GM21576 (cell line): ENCODE results near the gene MAP4K4.

Experiments used
- ATAC-seq: cut with Tn5 transposase; IDR thresholded peaks from one replicate; pipeline ENCODE4 v1.9.1; 2021; ENCODE audit warnings: mild to moderate bottlenecking, moderate library complexity; ENCODE audit not compliant: unreplicated experiment

The MAP4K4 gene

DNA sequence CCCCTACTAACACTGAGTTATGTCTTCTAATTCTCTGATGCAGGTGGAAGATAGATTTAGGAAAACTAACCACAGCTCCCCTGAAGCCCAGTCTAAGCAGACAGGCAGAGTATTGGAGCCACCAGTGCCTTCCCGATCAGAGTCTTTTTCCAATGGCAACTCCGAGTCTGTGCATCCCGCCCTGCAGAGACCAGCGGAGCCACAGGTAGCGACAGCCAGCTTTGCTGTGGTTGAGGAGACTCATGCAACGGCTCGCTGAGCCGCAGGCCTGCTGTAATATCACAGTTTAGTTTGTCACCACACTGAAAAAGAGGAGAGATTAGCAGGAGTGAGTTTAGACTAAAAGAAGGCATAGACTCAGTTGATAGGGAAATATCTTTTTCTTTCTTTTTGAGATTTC lies 163.3 kb downstream of the MAP4K4 start:
- no peak for ATAC-seq

DNA sequence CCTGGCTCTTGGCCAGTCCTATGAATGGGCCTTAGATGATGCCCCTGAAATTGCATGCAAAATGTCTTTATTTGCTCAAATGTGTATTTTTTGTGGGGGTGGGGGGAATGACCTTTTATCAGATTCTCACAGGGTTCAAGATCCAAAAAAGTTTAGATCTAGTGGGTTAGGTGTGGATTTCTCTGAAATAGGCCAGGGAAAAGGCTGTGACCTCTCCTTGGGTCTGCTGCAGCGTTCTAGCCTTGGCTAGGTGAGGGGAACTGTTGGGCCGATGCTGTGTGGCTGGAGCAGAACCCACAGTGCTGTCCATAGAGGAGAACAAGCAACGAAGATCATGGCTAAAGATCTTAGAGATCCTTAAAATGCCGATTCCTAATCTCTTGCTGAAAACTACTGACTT lies 163.9 kb downstream of the MAP4K4 start:
- ATAC-seq = no peak

DNA sequence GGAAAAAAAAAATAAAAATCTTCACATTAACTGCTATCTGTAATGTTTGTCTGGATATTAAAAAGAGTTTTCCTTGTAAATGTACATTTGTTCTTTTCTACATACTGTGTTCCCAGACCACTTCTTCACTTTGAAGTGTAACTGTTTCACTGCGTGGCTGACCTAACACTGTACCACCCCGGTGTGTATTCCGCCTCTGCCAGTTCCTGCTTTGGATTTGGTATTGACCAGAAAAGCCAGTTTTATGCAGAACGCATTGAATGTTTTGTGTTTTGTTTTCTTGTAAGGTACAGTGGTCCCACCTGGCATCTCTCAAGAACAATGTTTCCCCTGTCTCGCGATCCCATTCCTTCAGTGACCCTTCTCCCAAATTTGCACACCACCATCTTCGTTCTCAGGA lies 166.0 kb downstream of the MAP4K4 start:
- no peak for ATAC-seq

DNA sequence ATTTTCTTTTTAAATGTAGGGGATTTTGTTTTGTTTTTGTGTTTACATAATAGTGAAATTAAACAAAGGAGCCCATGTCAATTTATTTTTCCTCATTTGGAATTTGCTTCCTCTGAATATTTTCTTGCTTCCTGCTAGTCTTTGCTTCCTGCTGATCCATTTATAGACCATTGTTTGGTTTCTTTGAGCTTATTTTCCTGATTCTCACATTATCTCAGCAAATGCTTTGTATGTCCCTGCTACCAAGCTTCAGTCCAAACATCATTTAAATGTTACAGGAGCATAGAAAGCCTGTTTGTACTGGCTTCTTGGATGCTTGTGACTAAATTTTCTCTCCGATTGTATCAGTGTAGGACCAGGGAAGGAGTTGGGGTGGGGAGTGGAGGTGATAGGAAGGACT lies 166.9 kb downstream of the MAP4K4 start:
- ATAC-seq = no peak

DNA sequence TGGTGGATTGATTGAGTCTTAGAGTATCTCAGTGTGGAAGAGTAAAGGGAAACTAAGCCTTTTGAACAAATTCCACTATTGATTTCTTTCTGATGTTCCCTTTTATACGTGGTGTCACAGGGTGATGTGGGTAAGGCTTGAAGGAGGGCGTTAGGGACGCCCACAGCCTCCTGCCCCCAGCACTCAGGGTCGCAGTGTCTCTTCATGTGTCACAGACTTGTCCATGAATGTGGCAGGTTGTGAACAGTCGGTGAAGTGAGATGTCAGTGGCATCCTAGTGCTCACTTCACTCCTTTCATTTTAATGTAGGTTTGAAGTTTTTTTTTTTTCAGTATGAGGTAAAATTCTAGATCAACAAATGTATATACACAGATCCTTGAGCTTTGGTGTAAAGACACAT lies 171.0 kb downstream of the MAP4K4 start:
- no peak for ATAC-seq

DNA sequence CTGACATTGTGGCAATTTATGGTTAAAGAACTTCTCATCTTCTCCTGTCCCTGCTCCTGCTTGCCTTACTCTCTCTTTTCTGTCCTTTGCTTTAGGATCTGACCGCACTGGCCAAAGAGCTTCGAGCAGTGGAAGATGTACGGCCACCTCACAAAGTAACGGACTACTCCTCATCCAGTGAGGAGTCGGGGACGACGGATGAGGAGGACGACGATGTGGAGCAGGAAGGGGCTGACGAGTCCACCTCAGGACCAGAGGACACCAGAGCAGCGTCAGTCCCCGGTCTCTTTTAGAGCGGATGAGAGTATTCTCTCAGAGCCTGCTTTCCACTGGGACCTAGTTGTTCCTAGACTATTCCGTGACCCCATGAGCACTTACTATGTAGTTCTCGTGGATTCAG lies 172.0 kb downstream of the MAP4K4 start:
- no peak for ATAC-seq

DNA sequence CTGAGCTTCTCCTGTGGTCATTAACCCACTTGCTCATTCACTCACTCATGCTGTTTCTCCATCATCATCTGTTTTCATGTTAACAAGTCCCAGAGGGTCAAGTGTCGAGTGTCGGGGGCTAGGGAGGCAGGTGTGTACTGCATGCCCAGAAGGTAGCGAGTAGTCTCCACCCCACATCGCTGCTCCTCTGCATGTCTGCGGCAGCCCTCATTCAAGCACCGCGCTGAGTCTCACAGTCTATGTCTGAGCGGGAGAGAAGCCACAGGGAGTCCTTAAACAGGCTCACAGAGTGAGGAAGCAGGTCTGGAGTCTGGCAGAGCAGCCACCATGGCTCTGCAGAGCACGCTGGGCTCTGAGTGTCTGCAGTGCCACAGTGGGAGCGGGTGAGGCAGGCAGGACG lies 172.9 kb downstream of the MAP4K4 start:
- no peak for ATAC-seq

DNA sequence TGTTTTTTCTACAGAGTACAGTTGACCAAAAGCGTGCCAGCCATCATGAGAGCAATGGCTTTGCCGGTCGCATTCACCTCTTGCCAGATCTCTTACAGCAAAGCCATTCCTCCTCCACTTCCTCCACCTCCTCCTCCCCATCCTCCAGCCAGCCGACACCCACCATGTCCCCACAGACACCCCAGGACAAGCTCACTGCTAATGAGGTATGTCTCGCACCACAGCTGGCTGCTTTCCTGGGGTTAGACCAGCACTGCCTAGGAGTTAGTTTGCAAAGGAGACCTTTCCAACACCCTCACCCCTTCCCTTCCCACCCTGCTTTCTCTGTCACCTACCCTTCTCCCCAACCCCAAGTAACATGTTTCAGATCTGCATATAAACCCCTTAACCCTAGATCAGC lies 174.0 kb downstream of the MAP4K4 start:
- ATAC-seq = no peak

DNA sequence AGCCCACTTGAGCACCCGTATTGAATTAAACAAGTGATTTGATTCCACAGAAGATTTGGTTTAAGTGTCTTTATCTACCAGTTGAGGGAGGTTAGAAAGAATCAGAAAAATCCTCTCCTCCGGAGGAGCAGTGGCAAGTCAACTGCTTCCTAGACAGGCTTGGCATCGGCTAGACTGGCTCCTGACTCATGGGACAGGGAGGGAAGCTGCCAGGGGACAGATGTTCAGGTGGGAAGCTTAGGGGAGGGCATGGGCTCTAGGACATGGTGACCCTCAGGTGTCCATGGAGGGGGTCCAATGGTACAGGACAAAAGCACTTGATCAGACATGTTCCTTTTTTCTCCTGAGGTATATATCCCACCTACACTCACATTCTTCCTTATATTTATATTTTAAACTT lies 175.0 kb downstream of the MAP4K4 start:
- ATAC-seq = no peak

DNA sequence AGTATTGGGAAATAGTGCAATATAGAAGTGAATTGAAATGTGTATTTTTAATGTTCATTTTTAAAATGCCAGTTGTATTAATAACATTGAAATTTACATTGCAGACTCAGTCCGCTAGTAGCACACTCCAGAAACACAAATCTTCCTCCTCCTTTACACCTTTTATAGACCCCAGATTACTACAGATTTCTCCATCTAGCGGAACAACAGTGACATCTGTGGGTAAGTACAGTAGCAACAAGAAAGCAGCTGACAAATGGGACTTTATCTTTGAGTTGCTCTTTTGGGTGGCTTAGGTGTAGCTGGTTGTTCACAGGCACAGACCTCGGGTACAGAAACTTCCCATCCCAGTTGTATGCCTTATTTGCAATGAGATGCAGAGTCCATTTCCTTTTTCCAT lies 176.0 kb downstream of the MAP4K4 start:
- ATAC-seq = no peak

DNA sequence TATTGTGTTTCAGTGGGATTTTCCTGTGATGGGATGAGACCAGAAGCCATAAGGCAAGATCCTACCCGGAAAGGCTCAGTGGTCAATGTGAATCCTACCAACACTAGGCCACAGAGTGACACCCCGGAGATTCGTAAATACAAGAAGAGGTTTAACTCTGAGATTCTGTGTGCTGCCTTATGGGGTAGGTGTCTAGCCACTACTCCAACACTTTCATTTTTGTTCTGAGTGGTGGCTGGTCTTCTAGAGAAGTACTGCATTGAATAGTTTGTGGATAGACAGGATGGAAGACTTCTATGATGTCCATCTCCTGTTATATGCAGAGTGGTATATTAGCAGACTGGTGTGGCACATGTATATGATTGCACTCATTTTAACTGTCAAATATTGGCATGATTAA lies 176.6 kb downstream of the MAP4K4 start:
- ATAC-seq = no peak

DNA sequence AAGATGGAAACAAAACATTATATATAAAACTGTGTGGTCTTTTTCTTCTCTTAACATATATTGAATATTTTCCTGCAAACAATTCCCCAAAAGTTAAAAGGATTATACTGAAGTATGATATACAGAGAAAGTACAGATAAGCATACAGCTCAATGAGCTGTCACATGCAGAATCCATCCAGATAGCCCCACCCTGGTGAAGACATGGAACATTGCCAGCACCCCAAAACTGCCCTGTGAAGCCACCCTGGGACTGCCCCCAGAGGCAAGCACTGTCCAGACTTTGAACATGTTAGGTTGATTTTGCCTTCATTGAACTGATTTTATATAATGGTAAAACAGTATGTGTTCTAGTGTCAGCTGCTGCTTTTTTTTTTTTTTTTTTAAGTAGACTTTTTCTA lies 182.0 kb downstream of the MAP4K4 start:
- no peak for ATAC-seq

DNA sequence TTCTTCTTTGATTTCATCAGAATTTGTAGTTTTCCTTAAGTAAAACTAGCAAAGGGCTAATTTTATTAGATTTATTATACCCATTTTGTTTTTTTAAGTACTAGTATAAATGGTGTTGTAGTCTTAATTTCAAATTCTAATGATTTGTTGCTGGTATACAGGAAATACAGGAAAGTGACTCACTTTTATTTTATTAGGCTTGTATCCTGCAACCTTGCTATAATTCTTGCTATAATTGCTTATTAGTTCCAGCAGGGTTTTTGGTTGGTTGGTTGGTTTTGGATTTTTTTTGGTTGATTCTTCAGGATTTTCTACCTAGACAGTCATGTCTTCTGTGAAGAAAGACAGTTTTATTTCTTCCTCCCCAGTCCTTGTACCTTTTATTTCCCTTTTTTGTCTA lies 183.6 kb downstream of the MAP4K4 start:
- no peak for ATAC-seq

DNA sequence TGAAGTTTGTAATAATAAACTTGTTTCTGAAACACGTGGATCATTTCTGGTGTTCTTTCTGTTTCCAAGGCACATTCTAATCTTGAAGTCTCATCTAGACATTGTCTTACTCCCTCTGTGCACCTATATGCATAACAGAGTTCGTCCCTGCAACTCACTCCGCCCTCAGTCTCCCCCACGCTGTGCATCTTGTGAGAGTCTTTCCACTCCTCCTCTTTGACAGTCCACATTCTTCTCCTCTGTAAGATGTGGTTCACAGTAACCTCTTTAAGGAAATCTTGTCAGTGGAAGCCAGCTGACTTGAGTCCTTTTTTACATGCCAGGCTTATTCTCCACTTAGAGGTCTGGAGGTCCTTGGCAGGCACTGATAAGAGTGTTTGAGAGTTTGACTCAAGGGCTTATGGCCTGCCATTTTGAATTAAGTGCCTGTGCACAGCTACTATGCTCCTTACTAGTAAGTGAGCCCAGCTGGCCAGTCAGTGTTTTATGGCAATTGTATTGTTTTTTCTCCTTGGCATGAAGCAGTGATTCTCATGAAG lies 185.3 kb downstream of the MAP4K4 start:
- ATAC-seq = no peak

DNA sequence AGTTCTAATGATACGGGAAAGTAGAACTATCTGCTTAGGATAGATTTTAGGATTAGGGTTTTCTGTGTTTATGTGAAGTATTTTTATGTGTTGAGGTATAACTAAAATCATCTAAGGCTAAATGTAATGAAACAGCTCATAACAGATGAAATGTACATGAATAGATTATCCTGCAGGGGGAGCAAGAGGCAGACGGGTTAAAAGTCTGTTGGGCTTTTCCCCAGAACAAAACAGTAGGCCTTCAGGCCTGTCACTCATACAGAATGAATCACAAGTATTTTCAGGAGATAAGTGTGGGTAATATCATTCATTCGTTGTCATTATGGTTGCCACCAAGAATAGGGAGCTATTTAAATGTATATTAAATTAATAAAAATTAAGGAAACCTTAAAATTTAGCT lies 186.4 kb downstream of the MAP4K4 start:
- no peak for ATAC-seq

DNA sequence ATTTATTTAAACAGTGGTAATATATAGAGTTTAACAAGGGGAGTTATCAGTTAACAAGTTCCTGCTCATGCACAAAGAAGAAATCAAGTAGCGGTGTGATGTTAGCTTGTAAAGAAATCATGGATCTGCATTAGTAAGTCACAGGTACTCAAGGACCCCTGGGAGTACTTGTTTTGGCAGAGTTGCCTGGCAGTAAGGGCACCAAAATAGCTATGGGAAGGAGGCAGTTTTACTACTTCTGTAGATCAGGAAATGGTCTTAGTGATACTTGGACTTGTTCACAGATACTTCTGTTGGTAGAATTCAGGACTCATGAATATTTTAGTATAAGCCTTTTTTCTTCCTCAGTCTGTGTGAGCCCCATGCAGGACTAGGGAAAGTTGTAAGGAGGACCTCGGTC lies 186.9 kb downstream of the MAP4K4 start:
- no peak for ATAC-seq

DNA sequence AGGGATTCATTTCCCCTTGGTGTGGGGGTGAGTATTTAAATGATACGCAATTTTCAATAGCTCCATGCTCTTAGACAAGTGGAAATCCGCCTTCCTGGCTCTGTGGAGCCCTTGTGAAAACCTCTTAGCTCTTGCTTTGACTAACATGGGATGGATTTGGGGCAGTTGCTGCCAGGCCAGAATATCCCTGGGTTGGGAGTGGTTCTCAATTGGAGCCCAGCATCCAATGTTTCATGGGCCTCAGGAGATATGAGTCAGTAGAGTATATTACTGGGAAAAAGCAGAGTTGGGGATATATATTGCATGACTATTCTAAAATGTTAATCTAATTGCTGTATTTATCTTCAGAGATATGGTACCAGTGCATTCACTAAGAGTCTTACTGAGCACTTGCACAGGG lies 189.8 kb downstream of the MAP4K4 start:
- ATAC-seq = no peak

DNA sequence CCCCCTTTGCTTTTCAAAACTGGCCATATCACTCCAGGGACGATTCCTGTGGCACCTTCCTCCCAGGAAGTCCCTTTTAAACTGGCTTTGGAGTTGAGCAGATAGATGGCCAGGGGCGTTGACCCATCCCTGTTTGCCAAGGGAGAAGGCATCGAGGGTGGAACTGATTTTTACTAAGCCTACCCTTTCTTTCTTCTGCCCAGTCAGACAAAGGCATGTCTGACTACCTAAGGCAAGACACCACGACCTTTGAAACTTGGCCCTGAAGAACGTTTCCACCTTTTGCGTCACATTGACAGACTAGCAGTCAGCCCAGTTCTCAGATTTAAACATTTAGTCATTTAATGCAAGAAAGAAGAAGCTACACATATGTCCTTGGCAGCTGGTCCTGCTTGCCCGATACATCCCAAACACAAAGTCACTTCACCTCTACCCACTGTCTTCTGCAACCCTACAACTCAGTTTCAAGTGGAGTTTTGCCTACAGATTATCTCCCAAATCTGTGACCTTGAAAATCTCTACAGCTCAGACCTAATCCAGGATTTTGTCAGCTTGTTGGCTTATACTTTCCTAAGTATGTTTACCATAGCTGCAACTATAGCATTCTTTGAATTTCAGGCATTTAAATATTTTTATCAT lies 192.1 kb downstream of the MAP4K4 start:
- ATAC-seq = no peak

DNA sequence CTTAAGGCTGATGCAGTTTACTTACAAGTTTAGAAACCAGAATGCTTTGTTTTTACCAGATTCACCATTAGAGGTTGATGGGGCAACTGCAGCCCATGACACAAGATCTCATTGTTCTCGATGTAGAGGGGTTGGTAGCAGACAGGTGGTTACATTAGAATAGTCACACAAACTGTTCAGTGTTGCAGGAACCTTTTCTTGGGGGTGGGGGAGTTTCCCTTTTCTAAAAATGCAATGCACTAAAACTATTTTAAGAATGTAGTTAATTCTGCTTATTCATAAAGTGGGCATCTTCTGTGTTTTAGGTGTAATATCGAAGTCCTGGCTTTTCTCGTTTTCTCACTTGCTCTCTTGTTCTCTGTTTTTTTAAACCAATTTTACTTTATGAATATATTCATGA lies 194.9 kb downstream of the MAP4K4 start:
- ATAC-seq = no peak

DNA sequence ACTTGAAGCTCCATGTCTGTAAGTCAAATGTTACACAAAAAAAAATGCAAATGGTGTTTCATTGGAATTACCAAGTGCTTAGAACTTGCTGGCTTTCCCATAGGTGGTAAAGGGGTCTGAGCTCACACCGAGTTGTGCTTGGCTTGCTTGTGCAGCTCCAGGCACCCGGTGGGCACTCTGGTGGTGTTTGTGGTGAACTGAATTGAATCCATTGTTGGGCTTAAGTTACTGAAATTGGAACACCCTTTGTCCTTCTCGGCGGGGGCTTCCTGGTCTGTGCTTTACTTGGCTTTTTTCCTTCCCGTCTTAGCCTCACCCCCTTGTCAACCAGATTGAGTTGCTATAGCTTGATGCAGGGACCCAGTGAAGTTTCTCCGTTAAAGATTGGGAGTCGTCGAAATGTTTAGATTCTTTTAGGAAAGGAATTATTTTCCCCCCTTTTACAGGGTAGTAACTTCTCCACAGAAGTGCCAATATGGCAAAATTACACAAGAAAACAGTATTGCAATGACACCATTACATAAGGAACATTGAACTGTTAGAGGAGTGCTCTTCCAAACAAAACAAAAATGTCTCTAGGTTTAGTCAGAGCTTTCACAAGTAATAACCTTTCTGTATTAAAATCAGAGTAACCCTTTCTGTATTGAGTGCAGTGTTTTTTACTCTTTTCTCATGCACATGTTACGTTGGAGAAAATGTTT lies 196.3 kb downstream of the MAP4K4 start:
- ATAC-seq = no peak

DNA sequence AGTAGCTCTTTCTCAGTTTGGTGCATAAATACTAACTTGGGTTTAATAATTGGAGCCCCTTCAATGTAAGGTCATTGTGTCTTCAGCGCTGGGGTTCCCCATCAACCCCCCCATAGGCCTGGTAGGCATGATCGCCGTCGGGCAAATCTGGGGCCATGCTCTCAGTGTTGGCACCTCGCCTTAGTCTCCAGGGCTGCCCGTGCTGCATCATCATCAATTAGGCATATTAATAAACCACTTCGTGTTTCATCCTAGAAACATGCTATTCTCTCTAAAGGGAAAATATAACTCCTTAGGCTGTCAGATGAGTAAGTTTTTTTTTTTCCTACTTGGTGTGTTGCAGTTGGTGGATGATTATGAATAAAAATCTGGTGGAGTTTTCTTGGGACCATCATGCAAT lies 197.5 kb downstream of the MAP4K4 start:
- no peak for ATAC-seq

DNA sequence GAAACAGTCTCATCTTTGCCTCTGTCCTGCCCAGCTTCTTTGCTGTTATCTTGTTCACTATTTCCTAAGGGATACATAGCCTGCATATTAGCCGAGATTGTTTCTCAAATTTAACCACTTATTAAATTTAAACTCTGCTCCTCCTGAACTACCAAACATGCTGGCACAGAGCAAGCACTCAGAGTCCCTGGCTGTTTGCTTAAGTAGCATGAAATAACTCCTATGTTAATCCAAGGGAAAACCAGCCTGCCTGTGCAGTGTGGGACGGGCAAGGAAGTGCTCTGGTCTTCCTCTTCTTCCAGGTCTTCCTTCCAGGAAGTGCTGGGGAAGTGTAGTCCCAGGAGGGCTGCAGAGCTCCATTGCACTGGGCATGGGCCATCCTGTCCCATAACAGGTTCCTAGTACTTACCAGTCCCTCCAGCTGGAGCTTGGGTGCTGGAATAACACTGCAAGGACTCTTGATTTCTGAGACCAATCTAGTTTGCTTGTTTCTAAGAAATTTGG lies 198.4 kb downstream of the MAP4K4 start:
- no peak for ATAC-seq

DNA sequence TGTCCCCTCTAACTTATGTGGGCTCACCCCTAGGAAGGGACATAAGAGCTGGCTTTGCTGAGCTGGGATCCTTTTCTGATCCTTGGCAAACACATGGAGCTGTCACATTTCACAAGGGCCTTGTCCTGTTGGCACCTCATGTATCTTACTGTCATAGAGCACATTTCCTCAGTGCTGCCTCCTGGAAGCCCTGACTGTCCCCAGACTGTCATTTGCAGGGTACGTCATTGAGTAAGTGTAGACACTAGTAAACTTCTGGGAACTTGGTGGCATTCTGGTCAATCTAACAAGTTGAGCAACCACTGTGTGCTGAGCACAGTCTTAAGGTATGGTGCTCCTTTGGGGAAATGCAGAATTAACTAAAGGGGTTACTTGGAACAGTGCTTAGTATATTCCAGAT lies 199.8 kb downstream of the MAP4K4 start:
- no peak for ATAC-seq
